Measurements from ENCODE around the gene EFCAB6. TPM values are rescaled to one million over a fixed set of nuclear protein-coding genes. Genes with fewer than 3 reads are reported as not detected.

The EFCAB6 gene, protein sequence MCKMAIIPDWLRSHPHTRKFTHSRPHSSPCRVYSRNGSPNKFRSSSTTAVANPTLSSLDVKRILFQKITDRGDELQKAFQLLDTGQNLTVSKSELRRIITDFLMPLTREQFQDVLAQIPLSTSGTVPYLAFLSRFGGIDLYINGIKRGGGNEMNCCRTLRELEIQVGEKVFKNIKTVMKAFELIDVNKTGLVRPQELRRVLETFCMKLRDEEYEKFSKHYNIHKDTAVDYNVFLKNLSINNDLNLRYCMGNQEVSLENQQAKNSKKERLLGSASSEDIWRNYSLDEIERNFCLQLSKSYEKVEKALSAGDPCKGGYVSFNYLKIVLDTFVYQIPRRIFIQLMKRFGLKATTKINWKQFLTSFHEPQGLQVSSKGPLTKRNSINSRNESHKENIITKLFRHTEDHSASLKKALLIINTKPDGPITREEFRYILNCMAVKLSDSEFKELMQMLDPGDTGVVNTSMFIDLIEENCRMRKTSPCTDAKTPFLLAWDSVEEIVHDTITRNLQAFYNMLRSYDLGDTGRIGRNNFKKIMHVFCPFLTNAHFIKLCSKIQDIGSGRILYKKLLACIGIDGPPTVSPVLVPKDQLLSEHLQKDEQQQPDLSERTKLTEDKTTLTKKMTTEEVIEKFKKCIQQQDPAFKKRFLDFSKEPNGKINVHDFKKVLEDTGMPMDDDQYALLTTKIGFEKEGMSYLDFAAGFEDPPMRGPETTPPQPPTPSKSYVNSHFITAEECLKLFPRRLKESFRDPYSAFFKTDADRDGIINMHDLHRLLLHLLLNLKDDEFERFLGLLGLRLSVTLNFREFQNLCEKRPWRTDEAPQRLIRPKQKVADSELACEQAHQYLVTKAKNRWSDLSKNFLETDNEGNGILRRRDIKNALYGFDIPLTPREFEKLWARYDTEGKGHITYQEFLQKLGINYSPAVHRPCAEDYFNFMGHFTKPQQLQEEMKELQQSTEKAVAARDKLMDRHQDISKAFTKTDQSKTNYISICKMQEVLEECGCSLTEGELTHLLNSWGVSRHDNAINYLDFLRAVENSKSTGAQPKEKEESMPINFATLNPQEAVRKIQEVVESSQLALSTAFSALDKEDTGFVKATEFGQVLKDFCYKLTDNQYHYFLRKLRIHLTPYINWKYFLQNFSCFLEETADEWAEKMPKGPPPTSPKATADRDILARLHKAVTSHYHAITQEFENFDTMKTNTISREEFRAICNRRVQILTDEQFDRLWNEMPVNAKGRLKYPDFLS (N-terminal part only)
- total RNA-seq, result 2.1 and 2.8 TPM in 2 replicates

DNA sequence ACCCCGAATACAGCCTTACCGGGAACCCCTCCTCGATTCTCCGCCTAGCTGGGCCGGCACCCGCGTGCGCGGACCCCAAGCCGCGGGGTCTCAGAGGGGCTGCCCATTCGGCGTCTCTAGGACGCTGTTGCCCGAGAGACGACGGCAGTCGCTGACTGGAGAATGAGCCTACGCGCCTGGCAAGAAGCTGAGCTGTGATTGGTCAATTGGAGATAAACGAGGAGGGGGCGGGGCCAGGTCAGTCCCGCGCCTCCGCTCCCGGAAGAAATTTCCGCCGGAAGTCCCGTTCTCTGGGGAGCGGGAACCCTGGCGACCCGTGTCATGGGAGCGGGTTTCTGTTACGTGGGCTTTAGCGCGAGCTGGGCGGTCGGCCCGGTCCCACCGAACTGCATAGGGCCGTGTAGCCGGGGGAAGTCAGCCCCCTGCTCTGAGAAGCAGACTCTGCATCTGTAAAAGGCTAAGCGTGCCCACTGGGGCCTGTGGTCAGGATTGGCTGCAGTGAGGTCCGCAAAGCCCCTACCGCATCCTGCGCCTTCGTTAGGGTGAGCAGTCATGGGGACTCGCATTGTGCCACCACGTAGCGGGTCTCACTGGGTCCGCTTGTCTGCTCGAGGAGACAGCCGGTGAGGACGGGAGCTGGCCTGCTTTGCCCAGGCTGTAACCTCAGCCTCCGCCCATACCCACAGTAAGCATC, at the start of gene EFCAB6:
TSS of gene EFCAB6 (minus strand) at position 157 of the 694 bp plus-strand sequence. CDS start 29,987 bp downstream, outside the sequence.

Other genes starting within 250 kb of the EFCAB6 start
- gene SULT4A1, start 50.2 kb upstream of the EFCAB6 start, total RNA-seq, result 0.06 and 0.10 TPM in 2 replicates
- gene PNPLA5, start 79.7 kb upstream of the EFCAB6 start, total RNA-seq, result not detected in 2 replicates
- 0.87 and 0.88 TPM in 2 replicates for gene PNPLA3, start 111.5 kb upstream of the EFCAB6 start, total RNA-seq
- gene SAMM50, start 143.1 kb upstream of the EFCAB6 start, total RNA-seq, result 46.7 and 47.4 TPM in 2 replicates
- gene PARVB, start 212.0 kb upstream of the EFCAB6 start, total RNA-seq, result 54.1 and 62.7 TPM in 2 replicates